ENCODE measurements around the gene FGD2. TPM values are rescaled to one million over a fixed set of nuclear protein-coding genes. Genes with fewer than 3 reads are reported as not detected.

Gene FGD2
- total and polyA plus RNA-seq, 10 of the 15 experiments (the other 5 are each of a cell fraction or from before 2014, with no cell fraction given) = 5.2 to 88.1 (median 33.2) TPM

DNA sequence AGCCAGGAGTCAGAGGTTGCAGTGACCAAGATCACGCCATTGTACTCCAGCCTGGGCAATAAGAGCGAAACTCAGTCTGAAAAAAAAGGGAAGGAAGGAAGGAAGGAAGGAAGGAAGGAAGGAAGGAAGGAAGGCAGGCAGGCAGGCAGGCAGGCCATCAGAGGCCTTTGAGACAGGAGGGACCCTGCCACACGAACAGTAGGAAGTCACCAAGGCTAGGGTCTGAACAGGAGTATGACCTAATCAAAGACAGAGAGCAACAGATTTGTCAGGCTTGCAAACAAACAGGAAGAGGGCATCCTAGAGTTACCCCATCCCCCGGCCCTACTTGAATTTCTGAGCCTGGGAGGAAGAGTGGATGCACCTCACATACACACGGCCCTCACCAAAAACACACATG is 67.1 kb downstream of the FGD2 start:
- POLR2A ChIA-PET = interaction anchor here (0.6 kb wide), 1 partner anchor 125 kb away, joined by 5 read pairs; no protein-coding TSS in a partner anchor
- CTCF ChIA-PET = interaction anchor here (1.1 to 3.1 kb wide), 2 partner anchors 99 to 136 kb away, joined by 3 to 7 read pairs; no protein-coding TSS in a partner anchor
- Histone ChIP-seq H3K9me3 (replicated peaks; ENCODE audit: control insufficient read depth, insufficient read depth, low read length) (no peaks in the 10 kb centered on the region; the same call in 2 of the 3 replicates), H3K4me2 (ENCODE audit: control insufficient read depth, insufficient read depth) (no peak overlapping the region), H3K4me1 (ENCODE audit: control insufficient read depth, insufficient read depth, low read length) (peaks cover 9% of the 10 kb centered on the region), H3K27ac (ENCODE audit: control insufficient read depth, insufficient read depth) (no peak overlapping the region), H3K79me2 (ENCODE audit: control insufficient read depth, insufficient read depth, low read length) (no peaks in the 10 kb centered on the region), H3K27me3 (replicated peaks in 1 of 2; ENCODE audit: control insufficient read depth in 2 of 2, insufficient read depth in 2 of 2, low read length in 1 of 2) (no peaks in the 10 kb centered on the region; a peak in 1 of 4 replicates), H4K20me1 (ENCODE audit: control insufficient read depth, insufficient read depth) (no peaks in the 10 kb centered on the region), H3K36me3 (ENCODE audit: control insufficient read depth in 2 of 2, insufficient read depth in 2 of 2, low read length in 1 of 2) (no peaks in the 10 kb centered on the region), H2AFZ (ENCODE audit: control insufficient read depth, low read depth, low read length) (no peak overlapping the region), H3K9ac (ENCODE audit: control insufficient read depth, insufficient read depth, low read length) (no peak overlapping the region), H3K4me3 (no peak overlapping the region)
- RAD21 ChIA-PET (ENCODE audit: unreplicated experiment) = no interaction called here
- 42% methylated on average over 5 of the region's 5 CpGs for WGBS (ENCODE audit: insufficient coverage, insufficient replicate concordance, low lambda C conversion rate, missing lambda C conversion rate)
- ATAC-seq = no peak
- TF ChIP-seq, protein P1, sequence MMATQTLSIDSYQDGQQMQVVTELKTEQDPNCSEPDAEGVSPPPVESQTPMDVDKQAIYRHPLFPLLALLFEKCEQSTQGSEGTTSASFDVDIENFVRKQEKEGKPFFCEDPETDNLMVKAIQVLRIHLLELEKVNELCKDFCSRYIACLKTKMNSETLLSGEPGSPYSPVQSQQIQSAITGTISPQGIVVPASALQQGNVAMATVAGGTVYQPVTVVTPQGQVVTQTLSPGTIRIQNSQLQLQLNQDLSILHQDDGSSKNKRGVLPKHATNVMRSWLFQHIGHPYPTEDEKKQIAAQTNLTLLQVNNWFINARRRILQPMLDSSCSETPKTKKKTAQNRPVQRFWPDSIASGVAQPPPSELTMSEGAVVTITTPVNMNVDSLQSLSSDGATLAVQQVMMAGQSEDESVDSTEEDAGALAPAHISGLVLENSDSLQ (IDR thresholded peaks at IDR 0.05) = no peak
- TF ChIP-seq WRNIP1 (IDR thresholded peaks at IDR 0.05; ENCODE audit: borderline replicate concordance, low read depth, low read length) (no peak), TAF1 (IDR thresholded peaks at IDR 0.05; ENCODE audit: borderline replicate concordance, low read depth, low read length) (no peak), MEF2A (IDR thresholded peaks at IDR 0.05; ENCODE audit: insufficient read depth, low read depth, low read length) (no peak), ETV6 (conservative IDR thresholded peaks at IDR 0.05 in 1 of 2, IDR thresholded peaks at IDR 0.05 in 1 of 2; ENCODE audit: borderline replicate concordance in 1 of 2, low read depth in 1 of 2) (peak in 1 of 2 experiments; percentile 73; a peak in 2 of 4 replicates), ZNF384 (IDR thresholded peaks at IDR 0.05; ENCODE audit: borderline replicate concordance, low read depth, low read length) (no peak)
- intact Hi-C loops (cut with micrococcal nuclease; ENCODE audit: unreplicated experiment) = no loop called here
- no peak for FAIRE-seq
- SMC1A ChIA-PET (ENCODE audit: uncharacterized antibody, unreplicated experiment) = interaction anchor here (1.6 kb wide), 1 partner anchor 99 kb away, joined by 6 read pairs; no protein-coding TSS in a partner anchor
- no peak for DNase-seq (ENCODE audit: low read depth, low spot score)
- in situ Hi-C loops (cut with MboI) = no loop called here
- no TSS peak for BruUV-seq (replicated peaks)
